Stimulated activated CD8-positive, alpha-beta memory T cell treated with anti-CD3 and anti-CD28 coated beads, Interleukin-12 subunit alpha, Interleukin-12 subunit beta, amount 100 ng/mL, for 1 hour (primary cell): ENCODE measurements around the gene HAT1.
"Not testable (repeated sequence)": the region's sequence is repeated elsewhere in the genome, so short reads cannot be mapped to it uniquely, and the experiment has no call there.

ENCODE experiments used
- DNase-seq: peaks from one replicate; pipeline ENCODE4 v3.0.0-alpha.2; 2020; ENCODE audit warnings: low read depth

HAT1 gene

GRCh38 chr2:171972329-171972982 is 50.2 kb downstream of the HAT1 start:
- no peak for DNase-seq

- DNase-seq = no peak
Measured at GRCh38 chr2:171979103-171979502, 56.8 kb downstream of the HAT1 start.

DNA sequence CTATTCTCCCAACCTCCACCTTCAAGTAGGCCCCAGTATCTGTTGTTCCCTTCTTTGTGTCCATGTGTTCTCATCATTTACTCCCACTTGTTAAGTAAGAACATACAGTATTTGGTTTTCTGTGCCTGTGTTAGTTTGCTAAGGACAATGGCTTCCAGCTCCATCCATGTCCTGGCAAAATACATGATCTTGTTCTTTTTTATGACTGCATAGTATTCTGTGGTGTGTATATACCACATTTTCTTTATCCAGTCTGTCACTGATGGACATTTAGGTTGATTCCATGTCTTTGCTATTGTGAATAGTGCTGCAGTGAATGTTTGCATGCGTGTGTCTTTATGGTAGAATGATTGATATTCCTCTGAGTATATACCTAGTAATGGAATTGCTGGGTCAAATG is 61.7 kb downstream of the HAT1 start:
- not testable (repeated sequence) for DNase-seq

- no peak for DNase-seq
Measured at GRCh38 chr2:171985076-171985475, 62.8 kb downstream of the HAT1 start.

- DNase-seq = no peak
Measured at GRCh38 chr2:171986778-171987177, 64.5 kb downstream of the HAT1 start.

DNA sequence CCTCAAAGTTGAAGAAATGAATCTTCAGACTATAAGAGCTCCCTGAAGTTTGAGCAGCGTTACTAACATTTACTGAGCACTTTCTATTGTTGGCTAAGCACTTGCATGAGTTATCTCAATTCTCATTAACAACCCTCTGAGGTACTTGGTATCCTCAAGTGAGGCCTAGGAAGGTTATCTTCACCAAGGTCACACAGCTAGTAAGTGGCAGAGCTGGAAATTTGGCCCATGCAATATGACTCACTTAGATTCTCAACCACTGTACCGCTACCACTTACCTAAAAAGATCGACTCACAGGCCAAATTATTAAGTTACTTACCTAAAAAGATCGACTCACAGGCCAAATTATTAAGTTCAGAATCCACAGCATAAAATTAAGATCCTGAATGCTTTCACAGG is 68.8 kb downstream of the HAT1 start:
- DNase-seq = no peak

DNA sequence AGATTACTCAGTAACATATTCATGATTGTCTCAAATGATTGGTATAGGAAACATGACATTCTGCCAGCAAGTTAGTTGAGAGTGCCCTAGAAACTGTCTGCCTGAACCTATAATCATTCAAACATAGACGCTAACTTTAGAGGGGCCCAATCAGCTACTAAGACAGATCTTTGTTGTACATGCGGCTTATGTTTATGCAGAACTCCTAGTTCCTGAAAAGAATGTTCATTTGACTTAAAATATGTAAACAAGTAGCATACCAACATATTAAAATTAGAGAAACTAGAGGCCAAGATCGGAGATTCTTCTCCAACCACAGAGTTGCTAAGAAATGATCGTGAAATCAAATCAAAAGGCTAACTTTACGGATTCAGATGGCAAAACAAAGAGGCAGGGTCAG is 73.3 kb downstream of the HAT1 start:
- DNase-seq = no peak

GRCh38 chr2:171996021-171996420 is 73.8 kb downstream of the HAT1 start:
- no peak for DNase-seq

GRCh38 chr2:171997031-171997430 is 74.8 kb downstream of the HAT1 start:
- not testable (repeated sequence) for DNase-seq

GRCh38 chr2:171999161-171999560 is 76.9 kb downstream of the HAT1 start:
- DNase-seq = no peak

DNA sequence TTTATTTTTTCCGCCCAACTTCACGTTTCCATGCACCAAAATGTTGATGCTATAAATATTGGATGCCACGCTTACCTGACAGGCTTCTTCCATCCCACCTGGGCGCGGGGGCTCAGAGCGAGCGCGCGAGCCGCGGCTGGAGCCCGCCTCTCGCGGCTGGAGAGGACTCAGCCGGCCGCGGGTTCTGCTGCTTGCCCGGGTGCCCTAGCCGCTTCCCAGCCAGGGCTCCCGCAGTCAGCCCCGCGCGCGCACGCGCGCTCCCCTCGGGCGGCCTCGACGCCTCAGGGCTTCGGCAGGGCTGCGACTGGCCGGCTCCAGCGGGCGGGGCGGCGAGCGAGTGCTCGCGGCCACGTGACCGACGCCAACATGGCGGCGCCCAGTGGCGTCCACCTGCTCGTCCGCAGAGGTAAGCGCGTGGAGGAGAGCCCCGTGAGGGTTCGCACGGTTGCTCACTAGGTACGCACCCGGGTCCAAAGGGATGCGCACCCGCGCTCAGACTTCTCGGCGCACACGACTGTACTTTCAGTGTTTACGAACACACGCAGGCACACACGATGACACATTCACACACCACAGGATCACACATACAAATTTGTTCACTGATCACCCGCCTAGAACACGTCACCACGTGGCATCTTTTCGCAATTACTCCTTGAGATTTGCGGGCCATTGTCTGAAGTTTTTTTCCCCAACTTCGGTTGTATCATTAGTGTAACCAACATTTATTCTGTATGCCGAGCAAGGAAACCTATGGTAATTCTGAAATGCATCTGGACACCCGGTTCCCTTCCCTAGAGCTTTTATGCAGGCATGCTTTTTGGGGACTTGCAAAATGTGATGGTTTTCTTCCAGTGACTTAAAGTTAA is 77.6 kb downstream of the HAT1 start, which contains the start of gene METAP1D:
Gene METAP1D (plus strand): TSS at position 350 of the 866 bp plus-strand sequence. CDS start 17 bp downstream, at position 367.
- DNase-seq = peak; percentile 69

DNA sequence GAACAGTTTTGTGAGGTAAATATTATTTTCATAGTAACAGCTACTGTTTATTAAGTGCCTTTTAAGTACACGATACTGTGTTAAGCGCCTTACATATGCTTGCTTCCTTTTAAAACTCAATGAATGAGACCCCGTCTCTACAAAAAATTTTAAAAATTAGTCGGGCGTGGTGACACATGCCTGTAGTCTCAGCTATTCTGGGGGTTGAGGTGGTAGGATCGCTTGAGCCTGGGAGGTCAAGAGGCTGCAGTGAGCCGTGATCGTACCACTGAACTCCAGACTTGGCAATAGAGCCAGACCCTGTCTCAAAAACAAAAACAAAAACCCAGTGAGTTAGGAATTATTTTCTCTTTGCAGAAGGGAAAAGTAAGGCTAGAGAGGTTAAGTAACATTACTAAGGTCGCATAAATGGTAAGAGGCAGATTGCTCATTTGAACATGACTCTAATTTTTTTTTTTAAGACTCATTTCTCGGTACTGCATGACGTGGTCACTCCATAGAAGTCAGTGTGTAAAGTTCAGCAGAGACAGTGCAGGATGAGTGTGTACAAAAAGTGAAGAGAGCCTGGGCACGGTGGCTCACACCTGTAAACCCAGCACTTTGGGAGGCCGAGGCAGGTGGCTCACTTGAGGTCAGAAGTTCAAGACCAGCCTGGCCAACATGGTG is 78.6 kb downstream of the HAT1 start:
- DNase-seq = no peak

DNA sequence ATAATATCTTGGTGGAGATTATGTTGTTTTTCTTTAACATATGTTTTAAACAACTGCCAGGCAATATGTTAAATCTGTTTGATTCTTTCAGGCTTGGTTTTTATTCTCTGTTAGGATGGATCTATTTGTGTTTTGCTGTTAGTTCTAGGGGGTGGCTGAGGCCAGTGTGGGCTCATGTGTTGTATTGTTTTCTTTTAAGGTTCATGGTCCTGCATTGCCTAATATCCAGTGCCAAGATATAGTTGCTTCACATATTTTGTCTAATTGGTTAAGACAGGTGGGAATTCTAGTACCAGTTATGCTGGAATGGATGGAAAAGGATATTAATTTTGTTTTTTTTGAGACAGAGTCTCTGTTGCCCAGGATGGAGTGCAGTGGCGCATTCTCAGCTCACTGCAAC is 85.1 kb downstream of the HAT1 start:
- DNase-seq = no peak

GRCh38 chr2:172009823-172010222 is 87.6 kb downstream of the HAT1 start:
- DNase-seq = no peak

DNA sequence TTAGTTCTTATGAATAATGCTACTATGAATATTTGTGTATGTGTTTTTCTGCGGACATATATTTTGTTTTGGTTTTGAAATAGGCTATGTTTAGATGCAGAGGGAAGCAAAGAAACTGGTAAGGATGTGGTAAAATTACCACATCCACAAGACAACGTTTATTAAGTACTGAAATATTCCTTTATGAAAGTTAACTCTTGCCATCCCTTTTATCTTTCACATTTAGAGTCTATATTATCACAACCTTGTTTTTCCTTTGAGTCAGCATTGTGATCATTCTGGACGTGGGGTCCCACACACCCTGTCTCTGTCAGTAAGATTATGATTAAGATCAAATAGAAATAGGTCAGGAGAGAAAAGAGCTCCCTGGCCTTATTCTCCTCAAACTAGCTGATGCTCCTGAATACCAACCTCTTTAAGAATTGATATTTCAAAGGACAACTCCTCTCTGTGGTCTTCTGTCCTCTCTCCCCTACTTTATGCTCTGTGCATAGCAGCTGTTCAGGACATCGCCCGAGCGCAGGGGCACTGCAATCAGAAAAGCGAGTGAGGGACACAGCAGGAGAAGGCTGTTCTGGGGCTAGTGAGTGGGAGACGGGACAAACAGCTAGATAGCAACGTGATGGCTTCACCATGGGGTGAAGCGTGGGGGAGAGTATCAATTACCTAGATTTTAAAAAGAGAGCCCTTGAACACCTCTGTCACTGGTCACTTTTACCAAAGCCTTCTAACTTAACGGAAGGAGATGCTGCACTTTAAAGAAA is 89.7 kb downstream of the HAT1 start:
- no peak for DNase-seq

GRCh38 chr2:172012677-172013391 is 90.6 kb downstream of the HAT1 start:
- DNase-seq = no peak

- DNase-seq = no peak
Measured at GRCh38 chr2:172013396-172013795, 91.1 kb downstream of the HAT1 start.

GRCh38 chr2:172021074-172021931 is 99.0 kb downstream of the HAT1 start:
- DNase-seq = no peak

DNA sequence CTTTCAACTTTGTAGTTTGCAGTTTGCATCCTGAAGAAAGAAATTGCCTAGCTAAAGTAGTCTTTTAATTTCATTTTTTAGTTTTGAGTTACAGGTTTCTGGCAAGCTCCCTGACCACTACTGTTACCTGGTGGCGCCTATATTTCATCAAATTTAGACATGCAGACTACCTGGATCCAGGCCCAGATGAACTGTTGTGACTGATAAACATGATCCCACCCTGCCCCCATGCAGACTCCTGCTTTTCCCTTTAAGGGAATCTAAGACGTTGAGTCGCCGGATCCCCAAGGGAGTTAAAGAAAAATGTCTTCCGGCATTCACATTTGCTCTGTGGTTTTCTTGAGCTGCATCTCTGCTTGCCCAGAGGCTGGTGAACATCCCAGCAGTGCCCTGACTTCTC is 99.7 kb downstream of the HAT1 start:
- DNase-seq = no peak

DNA sequence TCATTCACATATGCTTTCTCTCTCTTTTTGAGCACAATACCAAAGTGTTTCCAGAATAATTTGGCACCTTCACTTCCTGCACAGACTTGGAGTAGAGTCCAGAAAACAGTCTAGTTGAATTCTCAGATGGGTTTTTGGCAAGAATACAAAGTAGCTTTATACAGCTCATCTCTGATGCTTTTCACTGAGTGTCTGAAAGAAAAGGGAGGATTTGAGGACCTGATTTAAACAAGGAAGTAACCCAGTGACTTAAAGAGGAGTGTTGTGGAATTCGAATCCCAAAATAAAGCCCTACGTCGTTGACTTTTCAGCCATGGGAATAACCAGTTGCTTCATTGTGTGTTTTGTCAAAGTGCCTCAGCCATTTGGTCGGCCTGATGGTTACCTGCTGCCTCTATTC is 109.3 kb downstream of the HAT1 start:
- DNase-seq = no peak
